Neural progenitor cell (in vitro differentiated cells): ENCODE results near the gene ADCY4. TPM values are rescaled to one million over a fixed set of nuclear protein-coding genes. Genes with fewer than 3 reads are reported as not detected.
"Not testable (repeated sequence)": the region's sequence is repeated elsewhere in the genome, so short reads cannot be mapped to it uniquely, and the experiment has no call there.

Experiments
- DNase-seq: peaks from one replicate; pipeline ENCODE4 v3.0.0-alpha.2; 2016; ENCODE audit warnings: low spot score
- H2AFZ ChIP-seq: fragments of 200-600 bp; sonication (generic); replicated peaks from 2 replicates; pipeline ENCODE4 v1.6.1; 2016; ENCODE audit warnings: antibody characterized with exemption
- H3F3A ChIP-seq: fragments of 200-600 bp; sonication (generic); 2 replicates; pipeline ENCODE4 v1.6.1; 2016; ENCODE audit warnings: antibody characterized with exemption, low read depth
- H3K27ac ChIP-seq: fragments of 200-600 bp; sonication (generic); 2 replicates; pipeline ENCODE4 v1.5.1; 2016; ENCODE audit warnings: mild to moderate bottlenecking
- H3K27me3 ChIP-seq: fragments of 200-600 bp; sonication (generic); 2 replicates; pipeline ENCODE4 v1.6.1; 2016; ENCODE audit warnings: mild to moderate bottlenecking, moderate library complexity
- H3K36me3 ChIP-seq: fragments of 200-600 bp; sonication (generic); 2 replicates; pipeline ENCODE4 v1.5.1; 2016
- H3K4me1 ChIP-seq: fragments of 200-600 bp; sonication (generic); 2 replicates; pipeline ENCODE4 v1.6.1; 2016; ENCODE audit warnings: mixed run types
- H3K4me2 ChIP-seq: fragments of 200-600 bp; sonication (generic); 2 replicates; pipeline ENCODE4 v1.6.1; 2016
- H3K4me3 ChIP-seq: fragments of 200-600 bp; sonication (generic); 2 replicates; pipeline ENCODE4 v1.5.1; 2016
- H3K79me2 ChIP-seq: fragments of 200-600 bp; sonication (generic); 2 replicates; pipeline ENCODE4 v1.6.1; 2016; ENCODE audit warnings: low read depth
- H3K9ac ChIP-seq: fragments of 200-600 bp; sonication (generic); 2 replicates; pipeline ENCODE4 v1.6.1; 2016
- H3K9me3 ChIP-seq: fragments of 200-600 bp; sonication (generic); 2 replicates; pipeline ENCODE4 v1.5.1; 2016; ENCODE audit warnings: low read depth
- H4K20me1 ChIP-seq: fragments of 200-600 bp; sonication (generic); 2 replicates; pipeline ENCODE4 v1.6.1; 2016; ENCODE audit warnings: low read depth
- H3K27ac Mint-ChIP-seq: 3 replicates; pipeline ENCODE4 v1.8.0; 2021; ENCODE audit warnings: mixed read lengths
- H3K27me3 Mint-ChIP-seq: 2 replicates; pipeline ENCODE4 v1.8.0; 2022; ENCODE audit warnings: low read depth, mild to moderate bottlenecking, inconsistent platforms, moderate library complexity, mixed read lengths; ENCODE audit not compliant: insufficient read depth
- H3K36me3 Mint-ChIP-seq: 3 replicates; pipeline ENCODE4 v1.8.0; 2021; ENCODE audit warnings: mixed read lengths
- H3K4me1 Mint-ChIP-seq: 3 replicates; pipeline ENCODE4 v1.8.0; 2021; ENCODE audit warnings: mixed read lengths
- H3K4me3 Mint-ChIP-seq: 3 replicates; pipeline ENCODE4 v1.8.0; 2021; ENCODE audit warnings: mild to moderate bottlenecking, moderate library complexity, mixed read lengths
- H3K9me3 Mint-ChIP-seq: 3 replicates; pipeline ENCODE4 v1.8.0; 2020; ENCODE audit warnings: mixed read lengths
- EZH2 ChIP-seq: fragments of 200-600 bp; sonication (generic); IDR thresholded peaks from 2 replicates; pipeline ENCODE4 v1.6.1; 2017; ENCODE audit warnings: antibody characterized with exemption, mild to moderate bottlenecking, moderate library complexity
- EZH2phosphoT487 ChIP-seq: fragments of 200-600 bp; sonication (generic); IDR thresholded peaks from 2 replicates; pipeline ENCODE4 v1.6.1; 2017; ENCODE audit warnings: antibody characterized with exemption
- total RNA-seq: library from RNA; depleted of rRNA; stranded (reverse); fragments of >200 nt; gene quantifications from 2 replicates; pipeline ENCODE4 v1.2.3, GENCODE V29; 2015; ENCODE audit warnings: low replicate concordance
- TF ChIP-seq, protein P1 (sequence below): fragments of 200-600 bp; sonication (generic); IDR thresholded peaks from 2 replicates; pipeline ENCODE4 v1.5.1; 2017; ENCODE audit warnings: antibody characterized with exemption, mild to moderate bottlenecking

Gene ADCY4
- total RNA-seq, 1 donor from 2014 or later = not detected

DNA sequence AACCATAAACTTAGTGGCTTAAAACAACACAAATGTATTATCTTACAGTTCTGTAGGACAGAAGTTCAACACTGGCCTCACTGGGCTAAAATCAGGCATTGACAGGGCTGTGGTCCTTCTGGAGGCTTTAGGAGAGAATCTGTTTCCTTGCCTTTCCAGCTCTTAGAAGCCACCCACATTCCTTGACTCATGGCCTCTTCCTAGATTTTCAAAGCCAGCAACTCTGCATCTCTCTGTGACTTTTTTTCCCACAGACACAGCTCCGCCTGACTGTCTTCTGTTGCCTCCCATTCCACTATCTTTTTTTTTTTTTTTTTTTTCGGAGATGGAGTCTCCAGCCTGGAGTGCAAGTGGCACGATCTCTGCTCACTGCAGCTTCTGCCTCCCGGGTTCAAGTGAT lies 21.3 kb upstream of the ADCY4 start:
- no peaks in the 10 kb centered on the region for H3K4me1 ChIP-seq
- no peak overlapping the region for H3K27ac ChIP-seq
- TF ChIP-seq EZH2phosphoT487 (no peak), EZH2 (no peak)
- TF ChIP-seq, protein P1, sequence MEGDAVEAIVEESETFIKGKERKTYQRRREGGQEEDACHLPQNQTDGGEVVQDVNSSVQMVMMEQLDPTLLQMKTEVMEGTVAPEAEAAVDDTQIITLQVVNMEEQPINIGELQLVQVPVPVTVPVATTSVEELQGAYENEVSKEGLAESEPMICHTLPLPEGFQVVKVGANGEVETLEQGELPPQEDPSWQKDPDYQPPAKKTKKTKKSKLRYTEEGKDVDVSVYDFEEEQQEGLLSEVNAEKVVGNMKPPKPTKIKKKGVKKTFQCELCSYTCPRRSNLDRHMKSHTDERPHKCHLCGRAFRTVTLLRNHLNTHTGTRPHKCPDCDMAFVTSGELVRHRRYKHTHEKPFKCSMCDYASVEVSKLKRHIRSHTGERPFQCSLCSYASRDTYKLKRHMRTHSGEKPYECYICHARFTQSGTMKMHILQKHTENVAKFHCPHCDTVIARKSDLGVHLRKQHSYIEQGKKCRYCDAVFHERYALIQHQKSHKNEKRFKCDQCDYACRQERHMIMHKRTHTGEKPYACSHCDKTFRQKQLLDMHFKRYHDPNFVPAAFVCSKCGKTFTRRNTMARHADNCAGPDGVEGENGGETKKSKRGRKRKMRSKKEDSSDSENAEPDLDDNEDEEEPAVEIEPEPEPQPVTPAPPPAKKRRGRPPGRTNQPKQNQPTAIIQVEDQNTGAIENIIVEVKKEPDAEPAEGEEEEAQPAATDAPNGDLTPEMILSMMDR = no peak
- no peak overlapping the region for H3K9ac ChIP-seq
- no peak overlapping the region for H3K4me3 Mint-ChIP-seq
- H3K36me3 ChIP-seq = no peaks in the 10 kb centered on the region
- H3K27me3 ChIP-seq = peaks cover 96% of the 10 kb centered on the region
- no peaks in the 10 kb centered on the region for H3K9me3 ChIP-seq
- H3K4me1 Mint-ChIP-seq = no peaks in the 10 kb centered on the region
- H3K9me3 Mint-ChIP-seq = peaks cover 2% of the 10 kb centered on the region
- H4K20me1 ChIP-seq = no peaks in the 10 kb centered on the region
- no peak overlapping the region for H3K4me3 ChIP-seq
- H3K4me2 ChIP-seq = no peak overlapping the region
- no peaks in the 10 kb centered on the region for H3F3A ChIP-seq
- no peak overlapping the region for H2AFZ ChIP-seq
- H3K27ac Mint-ChIP-seq = no peak overlapping the region
- H3K79me2 ChIP-seq = no peaks in the 10 kb centered on the region
- peaks cover 15% of the 10 kb centered on the region for H3K27me3 Mint-ChIP-seq
- H3K36me3 Mint-ChIP-seq = no peaks in the 10 kb centered on the region
- no peak for DNase-seq

DNA sequence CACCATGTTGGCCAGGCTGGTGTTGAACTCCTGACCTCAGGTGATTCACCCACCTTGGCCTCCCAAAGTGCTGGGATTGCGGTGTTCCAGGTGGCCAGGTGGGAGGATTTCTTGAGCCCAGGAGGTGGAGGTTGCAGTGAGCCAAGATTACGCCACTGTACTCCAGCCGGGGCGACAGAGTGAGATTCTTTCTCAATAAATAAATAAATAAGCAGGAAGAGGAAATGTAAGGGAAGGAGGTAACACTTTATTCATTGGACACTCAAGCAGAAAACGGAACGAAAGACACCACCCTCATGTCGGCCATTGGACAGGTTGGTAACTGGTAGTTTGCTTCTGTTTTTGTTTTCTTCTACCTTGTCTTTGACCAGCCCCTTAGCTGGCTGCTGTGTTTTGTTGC lies 20.1 kb upstream of the ADCY4 start:
- Mint-ChIP-seq H3K27me3 (peaks cover 25% of the 10 kb centered on the region), H3K4me1 (no peaks in the 10 kb centered on the region), H3K27ac (no peak overlapping the region), H3K9me3 (peaks cover 2% of the 10 kb centered on the region), H3K36me3 (no peaks in the 10 kb centered on the region), H3K4me3 (no peak overlapping the region)
- TF ChIP-seq, protein P1 = no peak
- TF ChIP-seq EZH2 (no peak), EZH2phosphoT487 (no peak)
- Histone ChIP-seq H3K9ac (no peak overlapping the region), H3K4me2 (no peak overlapping the region), H3K4me1 (no peaks in the 10 kb centered on the region), H3K79me2 (no peaks in the 10 kb centered on the region), H3K9me3 (no peaks in the 10 kb centered on the region), H3K27me3 (peaks cover 96% of the 10 kb centered on the region), H3K36me3 (no peaks in the 10 kb centered on the region), H3K27ac (no peak overlapping the region), H3F3A (no peaks in the 10 kb centered on the region), H2AFZ (no peak overlapping the region), H4K20me1 (no peaks in the 10 kb centered on the region), H3K4me3 (no peak overlapping the region)
- DNase-seq = no peak

DNA sequence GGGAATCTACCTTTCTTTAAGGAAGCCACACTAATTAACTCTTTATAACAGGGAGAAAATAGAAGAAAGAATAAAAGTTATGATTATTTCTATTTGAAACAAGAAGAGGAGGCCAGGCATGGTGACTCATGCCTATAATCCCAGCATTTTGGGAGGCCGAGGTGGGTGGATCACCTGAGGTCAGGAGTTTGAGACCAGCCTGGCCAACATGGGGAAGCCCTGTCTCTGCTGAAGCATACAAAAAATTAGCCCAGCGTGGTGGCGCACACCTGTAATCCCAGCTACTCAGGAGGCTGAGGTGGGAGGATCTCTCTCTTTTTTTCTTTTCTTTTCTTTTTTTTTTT lies 19.6 kb upstream of the ADCY4 start:
- not testable (repeated sequence) for H3K4me2 ChIP-seq, H3K4me1 Mint-ChIP-seq, H2AFZ ChIP-seq, H3K9me3 ChIP-seq, H3K27ac Mint-ChIP-seq, H3K4me3 ChIP-seq, H3K9ac ChIP-seq, DNase-seq, H3K79me2 ChIP-seq, H3K36me3 Mint-ChIP-seq, H3K4me3 Mint-ChIP-seq, H3K27ac ChIP-seq, H3K4me1 ChIP-seq, H3K9me3 Mint-ChIP-seq, H3K36me3 ChIP-seq, H4K20me1 ChIP-seq, H3F3A ChIP-seq
- peaks cover 96% of the 10 kb centered on the region for H3K27me3 ChIP-seq
- peaks cover 29% of the 10 kb centered on the region for H3K27me3 Mint-ChIP-seq

DNA sequence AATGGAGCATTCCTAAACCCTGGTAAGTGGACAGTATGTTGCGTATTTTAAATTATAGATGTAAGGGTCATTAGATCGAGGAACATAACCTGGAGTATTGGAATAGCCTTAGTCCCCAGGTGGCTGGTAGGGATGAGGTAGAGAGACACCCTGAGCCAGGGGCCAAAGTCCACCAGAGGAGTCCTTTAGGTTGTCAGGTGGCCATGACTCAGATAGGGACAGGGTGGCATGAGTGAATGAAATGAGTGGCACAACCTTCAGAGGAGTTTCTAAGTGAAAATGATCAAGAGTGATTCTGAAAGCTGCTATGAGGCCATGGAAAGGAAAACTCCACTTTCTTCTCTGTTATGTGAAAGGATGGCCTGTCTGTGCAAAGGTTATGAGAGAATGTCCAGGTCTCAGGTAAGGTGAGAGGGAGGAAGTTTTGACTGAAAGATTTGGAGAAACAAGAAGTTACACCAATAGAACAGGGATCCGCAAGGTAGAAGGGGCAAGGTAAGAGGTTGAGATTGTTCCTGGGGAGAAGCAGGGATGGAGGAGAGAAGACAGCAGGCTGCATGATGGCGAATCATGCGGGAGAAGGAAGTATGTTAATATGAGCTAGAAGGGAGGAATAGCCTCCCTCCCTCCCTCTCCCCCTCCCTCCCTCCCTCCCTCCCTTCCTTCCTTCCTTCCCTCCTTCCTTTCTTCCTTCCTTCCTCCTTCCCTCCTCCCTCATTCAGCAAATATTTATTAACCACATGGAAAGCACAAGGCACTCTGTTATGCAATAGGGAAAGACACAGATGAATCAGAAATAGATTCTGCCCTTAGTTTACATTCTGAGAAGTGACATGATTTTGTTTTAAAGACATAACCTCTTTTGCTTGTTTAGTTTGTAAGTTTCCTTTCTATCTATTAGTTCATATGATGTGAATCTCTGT lies 18.9 kb upstream of the ADCY4 start:
- TF ChIP-seq EZH2 (no peak), EZH2phosphoT487 (no peak)
- TF ChIP-seq, protein P1 = no peak
- Mint-ChIP-seq H3K27me3 (peaks cover 32% of the 10 kb centered on the region), H3K36me3 (no peaks in the 10 kb centered on the region), H3K27ac (no peak overlapping the region), H3K9me3 (peaks cover 2% of the 10 kb centered on the region), H3K4me3 (no peak overlapping the region), H3K4me1 (no peaks in the 10 kb centered on the region)
- H2AFZ ChIP-seq = no peak overlapping the region
- H3K79me2 ChIP-seq = no peaks in the 10 kb centered on the region
- no peaks in the 10 kb centered on the region for H4K20me1 ChIP-seq
- no peaks in the 10 kb centered on the region for H3F3A ChIP-seq
- no peaks in the 10 kb centered on the region for H3K9me3 ChIP-seq
- no peak overlapping the region for H3K9ac ChIP-seq
- DNase-seq = no peak
- no peak overlapping the region for H3K4me2 ChIP-seq
- H3K4me3 ChIP-seq = no peak overlapping the region
- H3K36me3 ChIP-seq = no peaks in the 10 kb centered on the region
- H3K4me1 ChIP-seq = no peaks in the 10 kb centered on the region
- no peak overlapping the region for H3K27ac ChIP-seq
- H3K27me3 ChIP-seq = peaks cover 96% of the 10 kb centered on the region
